GM10266 (cell line): ENCODE data around the gene DSCAM.

Source experiments
- DNase-seq: peaks from one replicate; pipeline ENCODE4 v3.0.0; 2012; ENCODE audit errors: extremely low spot score
- CTCF ChIP-seq: IDR thresholded peaks from 2 replicates; pipeline ENCODE4 v1.5.1; 2012; ENCODE audit warnings: mild to moderate bottlenecking, low read depth; ENCODE audit not compliant: control insufficient read depth, insufficient read depth; ENCODE audit errors: missing control alignments

Gene DSCAM

GRCh38 chr21:40070871-40071270 lies 776.1 kb downstream of the DSCAM start:
- no peak for TF ChIP-seq CTCF
- no peak for DNase-seq

GRCh38 chr21:40067751-40068150 lies 779.2 kb downstream of the DSCAM start:
- no peak for DNase-seq
- TF ChIP-seq CTCF = no peak

GRCh38 chr21:40066221-40066620 lies 780.7 kb downstream of the DSCAM start:
- DNase-seq = no peak
- TF ChIP-seq CTCF = no peak

- DNase-seq = no peak
- no peak for TF ChIP-seq CTCF
These were observed 786.8 kb downstream of the DSCAM start for GRCh38 chr21:40060083-40060677.

- DNase-seq = no peak
- no peak for TF ChIP-seq CTCF
These were observed 789.6 kb downstream of the DSCAM start for GRCh38 chr21:40057331-40057730.

GRCh38 chr21:40056031-40056430 lies 790.9 kb downstream of the DSCAM start:
- no peak for TF ChIP-seq CTCF
- DNase-seq = no peak

GRCh38 chr21:40054403-40054802 lies 792.6 kb downstream of the DSCAM start:
- TF ChIP-seq CTCF = no peak
- DNase-seq = no peak
